Ascending aorta (tissue), 2 donors: ENCODE results near the gene KIDINS220. TPM values are rescaled to one million over a fixed set of nuclear protein-coding genes. Genes with fewer than 3 reads are reported as not detected.
A peak's percentile ranks its signal among the peaks of the same experiment; 100 is the strongest.

Experiments used
- DNase-seq, 2 donors: peaks; one replicate each; pipeline ENCODE4 v3.0.0-alpha.2; 2019; ENCODE audit warnings: low spot score in 2 of 2
- H3K27ac ChIP-seq, 2 donors: fragments of 200-600 bp; sonication (generic); one replicate each; pipeline ENCODE4 v1.5.1; 2016 to 2017; ENCODE audit warnings: mild to moderate bottlenecking in 1 of 2
- H3K27me3 ChIP-seq: fragments of 200-600 bp; sonication (generic); one replicate; pipeline ENCODE4 v1.5.1; 2017
- H3K36me3 ChIP-seq, 2 donors: fragments of 200-600 bp; sonication (generic); one replicate each; pipeline ENCODE4 v1.5.1; 2016
- H3K4me1 ChIP-seq, 2 donors: fragments of 200-600 bp; sonication (generic); one replicate each; pipeline ENCODE4 v1.5.1; 2016 to 2017; ENCODE audit warnings: mild to moderate bottlenecking in 1 of 2
- H3K4me3 ChIP-seq, 2 donors: fragments of 200-600 bp; sonication (generic); one replicate each; pipeline ENCODE4 v1.5.1; 2016 to 2017; ENCODE audit warnings: mild to moderate bottlenecking in 1 of 2
- H3K9me3 ChIP-seq, 2 donors: fragments of 200-600 bp; sonication (generic); one replicate each; pipeline ENCODE4 v1.5.1; 2016
- CTCF ChIP-seq, 3 experiments: fragments of 200-600 bp in 2 of 3; fragments of 450-650 bp in 1 of 3; sonication (generic) in 2 of 3; IDR thresholded peaks; one replicate each; pipeline ENCODE4 v1.5.1; 2016 to 2019; ENCODE audit warnings: antibody characterized with exemption in 3 of 3, mild to moderate bottlenecking in 1 of 3, moderate library complexity in 1 of 3
- intact Hi-C: fragments of 100-400 bp; cut with DNase I; formaldehyde crosslinking; loops from one replicate; pipeline ENCODE4 v1.15.1; 2023
- total RNA-seq: library from RNA; depleted of rRNA; stranded (reverse); fragments of >200 nt; gene quantifications from one replicate; pipeline ENCODE4 v1.1.0, GENCODE V29; 2016

Gene KIDINS220
- total RNA-seq, 1 donor from 2014 or later: 59.1 TPM

- Histone ChIP-seq H3K27ac (no peak overlapping the region), H3K36me3 (no peaks in the 10 kb centered on the region), H3K27me3 (no peaks in the 10 kb centered on the region), H3K4me3 (no peak overlapping the region), H3K9me3 (no peaks in the 10 kb centered on the region), H3K4me1 (no peaks in the 10 kb centered on the region)
- no peak for DNase-seq
- TF ChIP-seq CTCF (IDR thresholded peaks at IDR 0.05): no peak
- intact Hi-C loops: no loop called here
These were observed 4.5 kb upstream of the KIDINS220 start for GRCh38 chr2:8841932-8842331.

GRCh38 chr2:8840475-8841091 is 3.2 kb upstream of the KIDINS220 start:
- no peak overlapping the region for H3K27ac ChIP-seq
- H3K9me3 ChIP-seq: no peaks in the 10 kb centered on the region
- intact Hi-C loops: no loop called here
- peaks cover 0 to 7% of the 10 kb centered on the region in 2 donors for H3K4me1 ChIP-seq
- TF ChIP-seq CTCF (IDR thresholded peaks at IDR 0.05): no peak
- no peak overlapping the region for H3K4me3 ChIP-seq
- no peak for DNase-seq
- no peaks in the 10 kb centered on the region for H3K27me3 ChIP-seq
- H3K36me3 ChIP-seq: no peaks in the 10 kb centered on the region

- DNase-seq: no peak
- Histone ChIP-seq H3K27me3 (no peaks in the 10 kb centered on the region), H3K4me3 (no peak overlapping the region), H3K9me3 (no peaks in the 10 kb centered on the region), H3K4me1 (peaks cover 8 to 17% of the 10 kb centered on the region in 2 donors), H3K27ac (no peak overlapping the region), H3K36me3 (no peaks in the 10 kb centered on the region)
- TF ChIP-seq CTCF (IDR thresholded peaks at IDR 0.05): no peak
- intact Hi-C loops: loop anchor here (5.0 kb wide), 2 partner anchors 157 to 163 kb away; partner anchors contain the start of genes ID2 and MBOAT2
These were observed 2.0 kb upstream of the KIDINS220 start for GRCh38 chr2:8839189-8839965.

GRCh38 chr2:8837795-8838140 is 355 bp upstream of the KIDINS220 start:
- Histone ChIP-seq H3K4me1 (peaks cover 8 to 21% of the 10 kb centered on the region in 2 donors), H3K27ac (peak overlapping the region in 1 of 2 donors; percentile 79), H3K4me3 (peak overlapping the region; percentile 74 to 97), H3K27me3 (no peaks in the 10 kb centered on the region), H3K9me3 (no peaks in the 10 kb centered on the region), H3K36me3 (no peaks in the 10 kb centered on the region)
- no peak for DNase-seq
- intact Hi-C loops: loop anchor here (1.0 to 5.0 kb wide), 3 partner anchors 15 to 165 kb away; partner anchors contain the start of genes ID2 and MBOAT2
- TF ChIP-seq CTCF (IDR thresholded peaks at IDR 0.05): no peak

GRCh38 chr2:8835279-8835678 is 2.1 kb downstream of the KIDINS220 start:
- H3K4me3 ChIP-seq: peak overlapping the region in 1 of 2 donors; percentile 97
- no peak overlapping the region for H3K27ac ChIP-seq
- intact Hi-C loops: loop anchor here (5.0 kb wide), 2 partner anchors 153 to 167 kb away; partner anchors contain the start of genes ID2 and MBOAT2
- peaks cover 8 to 25% of the 10 kb centered on the region in 2 donors for H3K4me1 ChIP-seq
- no peaks in the 10 kb centered on the region for H3K36me3 ChIP-seq
- DNase-seq: no peak
- TF ChIP-seq CTCF (IDR thresholded peaks at IDR 0.05): no peak
- no peaks in the 10 kb centered on the region for H3K9me3 ChIP-seq
- no peaks in the 10 kb centered on the region for H3K27me3 ChIP-seq
